ENCODE results near the gene FAM149A.
A peak's percentile ranks its signal among the peaks of the same experiment; 100 is the strongest.

Gene FAM149A

DNA sequence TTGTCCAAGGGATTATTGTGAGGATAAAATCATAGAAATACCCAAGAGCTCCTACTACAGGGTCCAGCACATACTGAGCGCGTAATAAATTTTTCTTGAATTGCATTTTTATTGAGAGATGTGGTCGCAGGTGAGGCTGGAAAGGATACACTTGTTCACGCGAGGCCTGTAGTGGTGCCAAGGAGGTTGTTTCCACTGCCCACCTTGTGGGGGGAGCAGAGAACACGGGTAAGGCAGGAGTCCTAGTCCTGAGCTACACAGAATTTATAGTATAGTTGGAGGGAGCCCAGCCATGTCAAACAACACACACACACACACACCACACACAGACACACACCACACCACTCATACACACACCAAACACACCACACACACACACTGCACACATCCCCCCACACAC, 55.1 kb downstream of the FAM149A start:
- DNase-seq, result no peak

DNA sequence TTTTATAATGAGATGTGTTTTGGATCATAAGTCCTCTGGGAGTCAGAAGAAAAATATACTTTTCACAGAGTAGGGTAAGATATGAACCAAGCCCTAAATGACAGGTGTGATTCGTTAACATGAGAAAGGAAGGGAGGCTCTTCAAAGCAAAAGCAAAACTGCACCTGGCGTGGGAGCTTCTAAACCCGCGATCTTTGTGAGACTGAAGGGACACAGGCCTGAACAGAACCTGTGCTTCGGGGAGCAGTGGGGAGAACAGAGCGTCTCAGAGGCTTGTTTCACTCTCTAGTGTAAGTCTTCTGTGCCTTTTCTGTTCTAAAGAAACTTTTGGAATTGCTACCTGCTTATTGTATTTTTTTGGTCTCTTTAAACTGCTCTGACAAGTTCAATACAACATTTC, 56.6 kb downstream of the FAM149A start:
- DNase-seq, result no peak

DNA sequence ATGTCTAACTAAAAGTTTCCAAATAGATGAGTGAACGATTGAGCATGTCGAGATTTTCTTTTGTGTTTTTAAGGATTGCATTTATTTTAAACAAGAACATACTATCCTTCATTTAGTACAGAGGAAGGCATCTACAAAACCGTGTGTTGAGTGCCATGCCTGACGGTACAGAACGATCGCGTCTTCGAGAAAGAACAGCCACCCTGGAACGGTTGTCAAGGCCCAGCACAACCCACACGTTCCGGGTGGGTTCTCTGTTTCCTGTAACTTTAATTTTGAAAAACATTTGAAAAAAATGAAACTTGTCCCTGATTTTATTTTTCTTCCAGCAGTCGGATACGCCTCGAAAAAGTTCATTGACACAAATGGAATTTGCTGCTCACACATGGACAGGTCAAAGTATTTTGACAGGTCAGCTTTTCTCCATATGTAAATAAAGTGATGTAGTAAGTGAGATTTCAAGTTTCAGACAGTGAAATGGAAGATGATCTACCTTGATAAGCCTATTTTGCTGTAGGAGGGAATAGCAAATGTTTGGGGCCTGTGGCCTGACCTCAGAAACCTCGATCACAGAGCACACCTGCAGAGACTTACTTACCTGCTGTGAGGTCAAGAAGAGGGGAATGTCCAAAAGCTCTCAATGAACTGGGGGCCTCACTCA, 62.5 kb downstream of the FAM149A start:
- DNase-seq, result no peak

DNA sequence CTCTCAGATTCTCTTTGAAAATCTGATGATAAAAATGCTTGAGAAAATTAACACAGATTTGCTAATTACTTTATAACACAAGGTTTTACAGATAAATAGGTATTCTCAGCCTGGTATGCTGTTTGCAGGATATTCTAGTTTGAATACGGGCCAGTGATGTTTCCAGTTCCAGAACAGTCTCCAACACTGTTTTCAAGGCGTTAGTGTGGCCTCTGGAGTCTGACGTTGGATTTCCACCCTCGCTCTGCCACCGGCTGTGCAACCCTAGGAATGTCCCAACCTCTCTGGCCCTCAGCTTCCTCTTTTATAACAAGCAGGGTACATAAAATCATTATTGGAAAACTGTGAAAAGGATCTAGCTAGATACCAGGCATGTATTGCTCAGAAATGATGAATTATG, 63.1 kb downstream of the FAM149A start:
- no peak for DNase-seq

DNA sequence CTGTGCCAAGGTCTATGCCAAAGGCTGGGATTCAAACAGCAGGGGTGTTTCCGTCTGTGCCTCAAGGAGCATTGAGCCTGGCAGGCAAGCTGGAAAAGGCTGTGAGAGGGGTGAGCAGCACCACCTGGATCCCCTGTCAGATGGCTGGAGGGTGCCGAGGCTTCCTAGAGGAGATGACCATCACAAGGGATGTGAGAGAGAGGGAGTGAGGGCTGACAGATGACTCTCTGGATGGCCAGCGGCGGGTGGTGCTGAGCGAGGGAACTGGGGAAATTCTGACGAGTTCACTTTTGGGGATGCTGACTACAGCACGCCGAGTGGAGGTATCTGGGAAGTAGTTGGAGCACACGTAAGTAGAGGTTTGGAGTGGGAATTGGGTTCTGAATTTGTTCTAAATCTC, 64.2 kb downstream of the FAM149A start:
- DNase-seq, result no peak

DNA sequence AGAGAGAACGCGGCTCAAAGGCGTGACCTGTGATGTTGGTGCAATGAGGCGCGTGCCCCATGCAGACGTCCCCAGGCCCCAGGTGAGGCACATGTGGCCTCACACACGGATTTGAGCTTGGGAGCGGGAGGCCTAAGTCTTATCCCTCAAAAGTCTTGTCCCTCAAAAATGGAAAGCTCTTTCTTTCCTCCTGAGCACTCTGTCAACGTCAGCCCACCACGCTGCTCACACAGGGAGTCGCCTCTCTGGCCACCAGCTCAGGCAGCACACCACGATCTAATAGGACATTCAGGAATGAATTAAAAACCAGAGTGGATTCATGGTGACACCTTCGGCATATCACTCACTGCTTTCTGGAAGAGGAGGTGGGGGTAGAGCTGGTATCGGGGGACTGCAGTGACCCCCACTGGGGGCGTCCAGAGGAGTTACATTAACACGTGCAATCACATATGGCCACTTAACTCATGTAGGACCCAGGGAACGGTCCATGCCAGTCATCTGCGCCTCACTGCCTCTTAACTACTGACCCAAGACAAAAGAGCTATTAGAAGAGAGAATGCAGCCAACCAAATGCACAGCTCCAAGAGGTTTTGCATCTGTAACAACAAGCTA, 64.9 kb downstream of the FAM149A start:
- no peak for DNase-seq

DNA sequence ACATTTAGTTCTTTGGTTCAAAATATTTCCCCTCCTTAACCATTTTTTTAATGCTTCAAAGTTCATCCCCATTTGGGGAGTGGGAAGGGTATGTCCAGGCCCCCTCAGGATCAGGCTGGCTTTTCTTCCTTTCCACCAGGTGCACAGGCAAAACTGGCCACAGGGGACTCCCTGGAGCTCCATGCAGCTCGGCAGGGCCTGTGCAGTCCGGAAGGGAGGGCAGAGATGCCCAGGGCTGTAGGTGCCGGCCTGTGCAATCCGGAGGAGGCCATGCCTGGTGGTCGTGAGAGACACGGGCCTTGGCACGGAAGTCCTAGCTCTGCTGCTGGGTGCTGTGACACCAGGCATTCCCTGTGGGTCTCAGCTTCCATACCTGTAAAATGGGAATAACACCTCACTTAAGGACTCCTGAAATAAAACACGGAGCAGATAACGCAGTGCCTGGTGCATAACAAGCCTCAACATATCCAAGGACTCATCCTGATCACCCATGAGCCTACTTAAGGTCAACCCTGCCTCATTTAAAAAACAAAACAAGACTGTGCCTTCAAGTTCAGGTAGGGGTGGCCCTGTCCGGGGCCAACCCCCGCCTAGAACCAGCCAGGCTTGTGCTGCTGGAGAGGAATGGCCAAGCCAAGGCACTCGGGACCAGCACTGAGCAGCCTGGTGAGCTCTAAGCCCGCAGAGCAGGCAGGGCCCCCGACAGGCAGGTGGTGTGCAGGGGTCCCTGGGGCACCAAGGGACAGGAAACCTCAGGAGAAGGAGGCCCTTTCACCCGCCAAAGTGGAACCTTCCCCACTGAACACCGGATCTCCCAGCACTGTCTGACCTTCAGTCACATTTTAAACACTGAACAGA, 65.7 kb downstream of the FAM149A start:
- no peak for DNase-seq

DNA sequence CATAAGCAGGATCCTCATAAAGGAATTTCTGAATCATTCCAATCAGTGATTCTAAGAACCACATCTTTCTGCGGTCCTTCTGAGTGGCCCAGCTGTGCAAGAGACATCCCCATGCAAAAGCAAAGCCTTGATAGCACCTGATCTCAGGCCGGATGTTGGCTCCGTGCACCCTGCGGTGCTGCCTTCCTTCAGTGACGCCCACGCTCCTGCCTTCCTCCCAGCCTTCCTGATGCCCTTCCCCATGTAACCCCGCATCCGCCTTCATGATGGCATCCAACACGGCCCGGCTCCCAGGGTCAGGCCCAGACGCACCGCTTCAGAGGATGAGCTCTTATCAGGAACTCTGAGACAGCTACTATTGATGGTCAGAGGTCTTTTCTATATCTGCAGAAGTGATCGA, 66.5 kb downstream of the FAM149A start:
- no peak for DNase-seq

DNA sequence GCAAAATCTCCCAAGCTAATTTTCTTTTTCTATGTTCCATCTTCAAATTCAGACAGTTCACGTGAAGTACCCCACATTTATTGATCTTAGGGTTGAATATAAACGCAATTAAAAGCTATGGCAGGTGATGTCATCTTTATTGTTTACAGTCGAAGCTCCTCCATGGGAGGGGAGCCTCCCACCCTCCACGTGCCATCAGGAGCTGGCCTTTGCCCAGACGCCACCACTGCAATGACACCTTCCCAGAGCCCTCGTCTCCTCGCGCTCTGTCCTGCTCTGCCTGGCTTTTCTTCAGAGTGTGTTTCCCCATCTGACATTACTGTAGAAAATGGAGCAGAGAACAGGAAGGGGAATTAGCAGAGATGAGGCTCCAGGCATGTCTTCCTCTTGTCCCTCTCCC, 68.0 kb downstream of the FAM149A start:
- DNase-seq, result no peak

DNA sequence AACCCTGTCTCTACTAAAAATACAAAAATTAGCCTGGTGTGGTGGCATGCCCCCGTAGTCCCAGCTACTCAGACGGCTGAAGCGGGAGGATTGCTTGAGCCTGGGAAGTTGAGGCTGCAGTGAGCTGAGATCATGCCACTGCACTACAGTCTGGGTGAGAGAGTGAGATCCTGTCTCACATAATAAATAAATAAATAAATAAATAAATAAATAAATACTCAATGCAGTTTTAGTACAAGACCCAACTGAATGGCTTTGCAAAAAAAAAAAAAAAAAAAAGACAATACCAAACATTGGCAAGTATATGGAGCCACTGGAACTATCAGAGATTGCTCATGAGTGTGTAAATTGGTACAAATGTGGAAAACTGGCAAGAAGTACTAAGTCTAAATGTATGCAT, 83.6 kb downstream of the FAM149A start:
- DNase-seq, result no peak

DNA sequence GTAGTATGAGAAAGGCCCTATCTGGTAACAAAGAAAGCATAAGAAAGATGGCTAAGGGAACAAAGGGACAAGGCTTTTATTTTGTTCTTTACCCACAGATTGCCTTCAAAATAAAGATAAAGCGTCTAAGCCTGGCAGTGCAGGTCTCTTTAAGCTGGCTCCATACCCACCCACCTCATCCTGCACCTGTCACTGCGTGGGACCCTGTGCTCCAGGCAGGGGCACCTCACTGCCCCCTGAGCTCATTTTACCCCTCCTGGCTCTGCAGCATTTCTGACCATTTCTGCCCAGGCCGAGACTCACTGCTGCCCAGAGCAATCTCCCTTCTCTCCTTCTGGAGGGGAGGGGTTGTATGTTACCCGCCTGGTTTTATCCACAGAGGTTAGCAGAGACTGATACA, 85.2 kb downstream of the FAM149A start:
- DNase-seq, result no peak

DNA sequence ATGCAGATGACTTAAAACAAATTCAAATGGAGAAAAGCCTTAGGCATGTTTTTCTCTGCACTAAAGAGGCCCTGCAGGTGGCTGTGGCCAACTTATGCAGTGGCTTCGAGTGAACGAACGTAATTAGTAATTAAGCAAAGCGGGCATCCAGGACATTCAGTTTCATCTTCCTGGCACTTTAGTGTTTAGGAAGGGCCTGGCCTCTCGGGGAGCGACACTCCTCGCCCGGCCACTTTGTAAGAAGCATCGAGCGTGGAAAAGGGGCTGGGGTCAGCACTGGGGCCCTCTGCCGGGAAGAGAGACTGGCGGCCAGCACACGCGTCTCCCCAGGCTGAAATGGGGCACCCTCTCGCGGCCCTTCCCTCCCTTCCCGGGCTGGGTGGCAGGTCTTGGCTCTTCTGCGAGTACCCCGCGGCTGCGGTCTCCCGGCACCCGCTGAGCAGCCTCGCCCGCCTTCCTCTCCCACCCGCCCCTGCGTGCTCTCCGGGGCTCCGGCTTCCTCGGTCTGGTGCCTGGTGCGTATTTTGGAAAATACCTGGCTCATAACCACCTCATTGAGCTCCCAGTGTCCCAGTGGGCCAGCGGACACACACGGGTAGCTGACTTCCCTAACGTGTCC, 86.2 kb downstream of the FAM149A start:
- DNase-seq, result peak; percentile 36

DNA sequence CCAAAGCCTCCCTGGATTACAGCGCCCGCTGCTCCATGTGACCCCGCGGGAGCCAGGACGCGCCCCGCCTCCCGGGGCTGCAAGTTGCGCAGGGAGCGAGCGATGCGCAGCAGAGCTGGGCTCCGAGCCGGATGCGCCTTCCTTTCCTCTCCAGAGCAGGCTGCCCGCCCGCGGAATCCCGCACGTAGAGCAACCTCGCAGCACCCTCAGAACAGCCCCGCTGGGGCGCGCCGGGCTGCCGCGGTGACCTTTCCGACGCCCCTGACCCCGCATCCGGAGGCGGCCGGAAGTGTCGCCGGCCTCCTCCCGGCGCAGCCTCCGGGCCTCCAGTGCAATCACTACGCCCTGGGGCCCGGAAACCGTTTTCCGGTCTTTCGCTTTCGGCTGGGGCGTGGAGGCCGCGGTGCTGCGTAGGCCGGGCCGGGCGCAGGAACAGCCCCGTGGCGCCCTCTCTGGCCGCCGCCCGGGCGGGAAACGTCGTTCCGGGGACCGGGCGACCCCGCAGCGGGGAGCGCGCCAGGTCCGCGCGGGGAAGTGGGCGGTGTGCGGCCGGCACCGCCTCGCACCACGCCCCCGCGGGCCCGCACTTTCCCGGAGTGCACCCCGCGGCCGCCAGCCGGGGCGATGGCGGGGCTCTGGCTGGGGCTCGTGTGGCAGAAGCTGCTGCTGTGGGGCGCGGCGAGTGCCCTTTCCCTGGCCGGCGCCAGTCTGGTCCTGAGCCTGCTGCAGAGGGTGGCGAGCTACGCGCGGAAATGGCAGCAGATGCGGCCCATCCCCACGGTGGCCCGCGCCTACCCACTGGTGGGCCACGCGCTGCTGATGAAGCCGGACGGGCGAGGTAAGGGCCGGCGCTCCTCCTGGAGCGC, 86.9 kb downstream of the FAM149A start, which contains the start of gene CYP4V2:
TSS of gene CYP4V2 (plus strand) at position 368 of the 866 bp plus-strand sequence. CDS start at position 625, 257 bp downstream.
- peak; percentile 66 for DNase-seq

DNA sequence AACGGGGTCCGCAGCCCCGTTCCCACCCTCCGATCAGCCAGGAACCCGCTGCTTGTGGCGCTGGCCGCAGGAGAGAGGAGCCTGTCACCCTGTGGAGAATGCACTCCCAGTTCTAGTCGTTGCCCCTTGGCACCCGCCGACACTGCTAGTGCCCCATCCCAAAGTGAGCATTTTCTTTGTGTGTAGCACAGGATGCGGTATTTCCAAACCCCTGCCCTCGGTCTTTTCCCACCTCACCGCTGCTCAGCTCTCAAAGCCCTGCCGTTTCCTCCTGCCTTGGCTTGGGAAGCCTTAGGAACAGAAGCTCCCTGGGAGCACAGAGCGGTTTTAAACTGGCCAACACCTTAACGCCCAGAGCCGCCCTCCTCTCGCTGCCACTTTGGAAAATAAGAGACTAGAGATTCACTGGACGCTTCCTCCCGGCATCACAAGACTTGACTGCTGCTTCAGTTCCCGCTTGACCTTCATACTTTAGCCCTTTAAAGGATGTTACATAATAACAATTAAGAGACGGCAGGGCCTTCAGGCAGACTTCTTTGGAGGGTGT, 87.6 kb downstream of the FAM149A start:
- DNase-seq, result no peak

DNA sequence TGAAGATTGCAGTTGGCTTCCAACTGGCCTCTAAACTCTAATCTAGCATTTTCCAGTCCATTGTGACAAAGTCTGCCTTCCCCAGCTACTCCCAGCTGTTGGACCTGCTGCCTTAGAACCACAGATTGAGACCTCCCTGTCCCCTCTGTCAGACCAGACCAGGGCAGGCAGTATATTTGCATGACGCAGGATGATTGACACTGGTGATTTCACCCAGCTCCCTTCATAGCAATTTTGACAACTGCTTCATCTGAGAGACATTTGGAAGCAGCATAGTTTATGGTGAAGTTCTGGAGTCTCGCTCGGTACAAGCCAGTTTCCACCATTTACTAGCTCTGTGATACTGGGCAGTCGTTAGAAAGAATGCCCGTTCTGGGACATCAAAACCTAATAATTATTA, 89.3 kb downstream of the FAM149A start:
- DNase-seq, result no peak

DNA sequence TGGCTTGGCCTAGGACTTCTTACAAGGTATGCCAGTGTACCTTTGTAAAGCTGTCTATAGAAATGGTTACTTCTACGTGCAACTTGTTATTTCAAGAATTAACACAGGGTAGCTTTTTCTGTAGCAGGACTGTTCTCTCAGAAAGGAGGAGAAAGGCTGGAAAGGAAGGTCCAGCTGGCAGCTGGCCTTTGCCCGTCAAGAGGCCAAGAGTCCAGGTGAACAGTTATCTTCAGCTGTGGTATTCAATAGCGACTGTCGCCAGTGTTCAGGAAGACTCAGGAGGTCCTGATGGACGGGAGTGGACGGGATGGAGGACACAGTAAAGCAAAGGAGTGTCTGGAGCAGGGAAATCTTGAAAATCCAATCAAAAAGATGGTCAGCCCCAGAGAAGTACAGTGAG, 91.6 kb downstream of the FAM149A start:
- no peak for DNase-seq

DNA sequence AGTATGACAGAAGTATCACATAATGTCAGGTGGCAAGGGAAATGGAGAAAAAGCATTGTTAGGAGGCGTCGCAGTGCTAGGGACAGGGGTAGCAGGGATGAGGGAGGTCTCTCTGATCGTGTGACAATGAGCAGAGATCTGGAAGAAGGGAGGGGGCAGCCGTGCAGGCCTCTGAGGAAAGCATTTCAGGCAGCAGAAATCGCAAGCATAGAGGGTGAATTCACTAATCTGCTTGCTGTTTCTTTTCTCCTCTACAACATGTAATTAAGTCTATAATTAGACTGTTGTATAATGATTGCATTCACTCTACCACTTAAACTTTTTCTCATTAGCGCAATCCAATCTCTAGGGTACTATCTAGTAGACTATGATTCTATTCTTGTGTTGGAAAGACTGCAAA, 96.0 kb downstream of the FAM149A start:
- no peak for DNase-seq

DNA sequence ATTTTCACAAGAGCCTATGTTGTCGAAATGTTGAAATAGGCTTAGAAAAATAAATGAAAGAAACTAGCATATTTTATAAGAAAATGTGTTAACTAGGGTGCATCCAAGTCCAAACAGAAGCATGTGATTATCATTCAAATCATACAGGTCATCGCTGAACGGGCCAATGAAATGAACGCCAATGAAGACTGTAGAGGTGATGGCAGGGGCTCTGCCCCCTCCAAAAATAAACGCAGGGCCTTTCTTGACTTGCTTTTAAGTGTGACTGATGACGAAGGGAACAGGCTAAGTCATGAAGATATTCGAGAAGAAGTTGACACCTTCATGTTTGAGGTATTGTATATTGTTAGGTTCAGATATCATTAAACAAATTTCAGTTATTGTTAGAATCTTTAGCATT, 96.5 kb downstream of the FAM149A start:
- no peak for DNase-seq

DNA sequence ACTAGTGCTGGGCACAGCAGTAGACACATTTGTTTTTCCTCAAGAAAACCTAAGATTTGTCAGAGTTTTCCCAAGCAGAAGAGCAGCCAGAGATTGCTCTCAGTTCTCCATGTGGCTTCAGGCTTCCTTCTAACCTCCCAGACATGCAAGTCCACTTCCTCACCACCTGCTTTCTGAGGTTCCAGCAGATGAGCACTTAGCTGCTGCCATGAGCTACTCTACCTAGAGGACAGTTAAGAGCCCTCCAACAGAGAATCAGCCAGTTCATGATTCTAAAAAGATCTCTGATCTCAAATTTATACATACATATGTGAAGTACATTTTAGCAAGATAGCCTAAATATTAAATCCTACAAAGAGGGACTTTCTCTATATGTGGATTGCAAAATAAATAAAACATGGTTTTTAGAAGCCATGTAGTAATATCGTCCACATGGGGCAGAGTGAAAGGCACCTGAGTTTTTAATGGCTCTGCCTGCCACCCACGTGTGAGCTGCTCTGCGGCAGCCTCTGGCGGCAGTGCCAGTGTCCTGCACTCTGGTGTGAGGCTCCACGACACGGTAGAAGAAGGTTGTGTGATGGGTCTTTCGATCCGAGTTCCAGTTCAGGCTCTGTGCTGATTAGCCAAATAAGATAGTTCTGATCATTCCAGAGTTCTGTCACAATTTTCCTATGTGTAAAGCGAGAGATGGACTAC, 97.2 kb downstream of the FAM149A start:
- DNase-seq, result peak; percentile 33

DNA sequence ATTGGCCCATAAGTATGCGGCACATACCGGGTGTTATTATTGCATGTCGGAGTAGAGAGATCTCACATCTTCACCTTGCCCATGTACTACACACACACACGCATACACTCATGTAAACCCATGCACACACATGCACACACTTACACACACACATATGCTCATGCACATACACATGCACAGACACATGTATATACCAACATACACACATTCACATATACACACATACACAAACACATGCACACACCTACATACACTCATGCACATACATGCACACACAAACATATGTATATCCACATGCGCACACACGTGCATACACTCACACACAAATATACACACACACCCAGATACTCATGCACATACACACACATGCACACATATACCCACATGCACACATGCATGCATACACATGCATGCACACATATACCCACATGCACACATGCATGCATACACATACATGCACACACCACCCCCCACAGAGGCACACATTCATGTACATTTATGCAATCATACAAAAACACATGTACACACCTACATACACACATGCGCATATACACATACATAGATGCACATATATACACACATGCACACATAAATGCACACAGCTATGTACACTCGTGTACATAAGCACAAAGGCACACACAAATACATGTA, 98.1 kb downstream of the FAM149A start:
- no peak for DNase-seq

DNA sequence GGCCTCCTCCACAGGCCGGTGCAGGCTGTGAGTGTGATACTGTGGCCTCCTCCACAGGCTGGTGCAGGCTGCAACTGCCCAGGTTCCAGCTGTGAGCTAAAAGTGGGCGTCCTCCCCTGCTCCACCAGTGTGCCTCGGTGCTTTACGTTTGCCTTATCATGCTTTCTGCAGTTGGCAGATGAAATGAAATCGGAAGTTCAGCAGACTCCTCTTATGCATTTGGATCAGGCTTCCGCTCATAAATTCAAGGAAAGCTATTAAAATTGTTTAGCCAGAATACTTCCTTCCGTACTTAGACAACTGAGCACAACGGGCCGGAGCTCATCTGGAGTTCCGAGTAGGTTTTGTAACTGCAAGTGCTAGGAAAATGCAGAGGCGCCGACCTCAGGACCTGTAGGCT, 98.9 kb downstream of the FAM149A start:
- DNase-seq, result no peak
